ENCODE results near the gene EEIG2. TPM values are rescaled to one million over a fixed set of nuclear protein-coding genes. Genes with fewer than 3 reads are reported as not detected.

The EEIG2 gene
- total and polyA plus RNA-seq, 9 of the 15 experiments (the other 6 are each of a cell fraction or from before 2014, with no cell fraction given), result 6.1 to 26.9 (median 15.2) TPM

- TF ChIP-seq MGA (IDR thresholded peaks at IDR 0.05) (0 out of 2 replicates have a peak, but pooled peaks have one; percentile 26), FOXK2 (conservative IDR thresholded peaks at IDR 0.05 in 1 of 2, IDR thresholded peaks at IDR 0.05 in 1 of 2; ENCODE audit: low read depth in 2 of 2) (peak; percentile 40 to 43; a peak in 2 of 4 replicates), ZBTB33 (CRISPR knock-in tag; IDR thresholded peaks at IDR 0.05) (peak; percentile 23; the same call in 1 of the 2 replicates), NCOR1 (IDR thresholded peaks at IDR 0.05) (peak; percentile 75), CXXC5 (CRISPR knock-in tag; IDR thresholded peaks at IDR 0.05) (peak; percentile 45; the same call in 1 of the 2 replicates), DPF2 (IDR thresholded peaks at IDR 0.05) (peak; percentile 77), KDM1A (IDR thresholded peaks at IDR 0.05) (peak in 1 of 2 experiments; percentile 65; a peak in 2 of 4 replicates), MTA2 (IDR thresholded peaks at IDR 0.05; ENCODE audit: low read depth) (peak; percentile 44; the same call in 1 of the 2 replicates), CBFA2T2 (conservative IDR thresholded peaks at IDR 0.05) (peak; percentile 88)
Observed at GRCh38 chr1:108535315-108535897, 24.5 kb upstream of the EEIG2 start (continued).

Measured in K562 (cell line).